ENCODE results near the gene PVRIG.
"Not testable (repeated sequence)": the region's sequence is repeated elsewhere in the genome, so short reads cannot be mapped to it uniquely, and the experiment has no call there.

Gene PVRIG

GRCh38 chr7:100219801-100220585 lies at the start of gene PVRIG:
TSS of gene PVRIG (plus strand) at chr7:100219949. CDS start at chr7:100219971, 22 bp downstream.
- DNase-seq = peak; percentile 59

GRCh38 chr7:100170101-100170897 lies 49.5 kb upstream of the PVRIG start:
- no peak for DNase-seq

GRCh38 chr7:100171087-100171681 lies 48.6 kb upstream of the PVRIG start:
- no peak for DNase-seq

- DNase-seq = no peak
These were observed 47.9 kb upstream of the PVRIG start for GRCh38 chr7:100171840-100172239.

GRCh38 chr7:100173806-100174495 lies 45.8 kb upstream of the PVRIG start:
- DNase-seq = no peak

- no peak for DNase-seq
These were observed 45.2 kb upstream of the PVRIG start for GRCh38 chr7:100174582-100174981.

GRCh38 chr7:100175296-100175935 lies 44.3 kb upstream of the PVRIG start:
- DNase-seq = no peak

- no peak for DNase-seq
These were observed 43.4 kb upstream of the PVRIG start for GRCh38 chr7:100176096-100177044.

GRCh38 chr7:100177045-100178001 lies 42.4 kb upstream of the PVRIG start, which contains the start of the genes GPC2 and STAG3:
TSS of gene GPC2 (minus strand) at chr7:100177381. CDS start at chr7:100177199, 182 bp downstream.
TSS of gene STAG3 (plus strand) at chr7:100177918. CDS start at chr7:100180557, 2,639 bp downstream.
- DNase-seq = peak; percentile 100

GRCh38 chr7:100180084-100180483 lies 39.7 kb upstream of the PVRIG start:
- DNase-seq = not testable (repeated sequence)

- not testable (repeated sequence) for DNase-seq
These were observed 37.1 kb upstream of the PVRIG start for GRCh38 chr7:100182616-100183015.

- DNase-seq = not testable (repeated sequence)
These were observed 36.7 kb upstream of the PVRIG start for GRCh38 chr7:100183090-100183489.

GRCh38 chr7:100185726-100186125 lies 34.0 kb upstream of the PVRIG start:
- no peak for DNase-seq

- no peak for DNase-seq
These were observed 30.7 kb upstream of the PVRIG start for GRCh38 chr7:100189061-100189460.

GRCh38 chr7:100190048-100190711 lies 29.6 kb upstream of the PVRIG start:
- no peak for DNase-seq

- no peak for DNase-seq
These were observed 28.0 kb upstream of the PVRIG start for GRCh38 chr7:100191775-100192174.

GRCh38 chr7:100192281-100192862 lies 27.4 kb upstream of the PVRIG start:
- not testable (repeated sequence) for DNase-seq

GRCh38 chr7:100192969-100193368 lies 26.8 kb upstream of the PVRIG start:
- DNase-seq = no peak

GRCh38 chr7:100195222-100195621 lies 24.5 kb upstream of the PVRIG start:
- DNase-seq = no peak

Data from stimulated activated CD8-positive, alpha-beta memory T cell treated with anti-CD3 and anti-CD28 coated beads, Interleukin-4, amount 100 ng/mL, for 48 hours (primary cell).